Loucy (cell line): Measurements from ENCODE around the gene MAP3K5.

ENCODE experiments used
- H2AFZ ChIP-seq: fragments of 200-600 bp; sonication (generic); 2 replicates; pipeline ENCODE4 v1.6.0; 2016; ENCODE audit warnings: antibody characterized with exemption, mild to moderate bottlenecking, low read length, moderate library complexity
- H3F3A ChIP-seq: fragments of 200-600 bp; 2 replicates; pipeline ENCODE4 v1.6.0; 2016; ENCODE audit warnings: antibody characterized with exemption, low read depth, mild to moderate bottlenecking
- H3K27me3 ChIP-seq: fragments of 200-600 bp; sonication (generic); 2 replicates; pipeline ENCODE4 v1.6.1; 2014; ENCODE audit warnings: low read length, mild to moderate bottlenecking; ENCODE audit not compliant: insufficient read depth, poor library complexity, severe bottlenecking
- H3K36me3 ChIP-seq: fragments of 200-600 bp; sonication (generic); 2 replicates; pipeline ENCODE4 v1.6.1; 2016; ENCODE audit warnings: low read length; ENCODE audit not compliant: insufficient read depth
- H3K4me1 ChIP-seq: fragments of 200-600 bp; sonication (generic); 2 replicates; pipeline ENCODE4 v1.5.1; 2014; ENCODE audit warnings: low read length, mild to moderate bottlenecking; ENCODE audit not compliant: insufficient read depth, poor library complexity, severe bottlenecking
- H3K4me2 ChIP-seq: fragments of 200-600 bp; sonication (generic); 2 replicates; pipeline ENCODE4 v1.6.0; 2014; ENCODE audit warnings: antibody characterized with exemption, low read length, low read depth, mild to moderate bottlenecking; ENCODE audit not compliant: poor library complexity, severe bottlenecking
- H3K4me3 ChIP-seq: fragments of 200-600 bp; sonication (generic); 2 replicates; pipeline ENCODE4 v1.5.1; 2014; ENCODE audit warnings: low read length, mild to moderate bottlenecking, mixed read lengths; ENCODE audit not compliant: poor library complexity, severe bottlenecking
- H3K79me2 ChIP-seq: fragments of 200-600 bp; sonication (generic); 2 replicates; pipeline ENCODE4 v1.6.1; 2014; ENCODE audit warnings: low read length; ENCODE audit not compliant: insufficient read depth
- H3K9ac ChIP-seq: fragments of 200-600 bp; sonication (generic); 2 replicates; pipeline ENCODE4 v1.6.0; 2014; ENCODE audit warnings: mild to moderate bottlenecking, low read depth, low read length, moderate library complexity; ENCODE audit not compliant: poor library complexity, severe bottlenecking
- H3K9me2 ChIP-seq: fragments of 200-600 bp; sonication (generic); replicated peaks from 2 replicates; pipeline ENCODE4 v1.6.1; 2016; ENCODE audit warnings: low read depth, low read length, mixed read lengths
- H3K9me3 ChIP-seq: fragments of 200-600 bp; sonication (generic); 2 replicates; pipeline ENCODE4 v1.6.1; 2014; ENCODE audit warnings: mild to moderate bottlenecking, antibody characterized with exemption, low read length, low read depth; ENCODE audit not compliant: insufficient read depth
- H4K20me1 ChIP-seq: fragments of 200-600 bp; sonication (generic); 2 replicates; pipeline ENCODE4 v1.6.0; 2014; ENCODE audit warnings: antibody characterized with exemption, low read length, mild to moderate bottlenecking; ENCODE audit not compliant: insufficient read depth, poor library complexity, severe bottlenecking
- EZH2phosphoT487 ChIP-seq: fragments of 200-600 bp; IDR thresholded peaks from 2 replicates; pipeline ENCODE4 v1.6.1; 2018; ENCODE audit warnings: antibody characterized with exemption, mild to moderate bottlenecking, moderate library complexity, borderline replicate concordance
- TF ChIP-seq, protein P1 (sequence below): fragments of 200-600 bp; sonication (generic); conservative IDR thresholded peaks from 2 replicates; pipeline ENCODE4 v1.5.1; 2014; ENCODE audit warnings: mild to moderate bottlenecking, antibody characterized with exemption, low read length

MAP3K5 gene

DNA sequence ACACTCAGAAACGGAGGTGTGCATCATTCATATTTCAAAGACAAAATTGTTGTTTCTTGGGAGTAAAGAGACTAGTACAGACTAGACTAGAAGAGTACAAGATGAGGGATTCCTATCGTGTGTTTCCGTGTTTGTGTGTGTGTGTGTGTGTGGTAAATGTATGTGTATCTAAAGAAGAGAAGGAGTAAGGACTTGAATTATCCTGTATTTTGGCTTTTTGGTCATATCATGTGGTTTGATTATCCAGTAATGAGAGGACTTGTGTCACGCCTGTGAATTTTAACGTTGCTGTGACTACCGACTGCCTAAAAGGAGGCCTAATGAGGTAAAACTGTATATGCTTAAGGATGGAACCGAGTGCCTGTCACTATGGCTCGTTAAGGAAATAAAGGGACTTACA is 197.6 kb downstream of the MAP3K5 start:
- Histone ChIP-seq H4K20me1 (no peaks in the 10 kb centered on the region), H3K9me2 (no peaks in the 10 kb centered on the region), H3K36me3 (no peaks in the 10 kb centered on the region), H3K27me3 (peaks cover 11% of the 10 kb centered on the region), H3K4me3 (peak overlapping the region; percentile 50), H3F3A (no peaks in the 10 kb centered on the region), H3K9me3 (no peaks in the 10 kb centered on the region), H3K4me1 (peaks cover 12% of the 10 kb centered on the region), H3K4me2 (peak overlapping the region; percentile 64), H2AFZ (peak overlapping the region; percentile 65; the same call in 1 of the 2 replicates), H3K9ac (no peak overlapping the region), H3K79me2 (no peaks in the 10 kb centered on the region)
- TF ChIP-seq EZH2phosphoT487 = no peak
- TF ChIP-seq, protein P1, sequence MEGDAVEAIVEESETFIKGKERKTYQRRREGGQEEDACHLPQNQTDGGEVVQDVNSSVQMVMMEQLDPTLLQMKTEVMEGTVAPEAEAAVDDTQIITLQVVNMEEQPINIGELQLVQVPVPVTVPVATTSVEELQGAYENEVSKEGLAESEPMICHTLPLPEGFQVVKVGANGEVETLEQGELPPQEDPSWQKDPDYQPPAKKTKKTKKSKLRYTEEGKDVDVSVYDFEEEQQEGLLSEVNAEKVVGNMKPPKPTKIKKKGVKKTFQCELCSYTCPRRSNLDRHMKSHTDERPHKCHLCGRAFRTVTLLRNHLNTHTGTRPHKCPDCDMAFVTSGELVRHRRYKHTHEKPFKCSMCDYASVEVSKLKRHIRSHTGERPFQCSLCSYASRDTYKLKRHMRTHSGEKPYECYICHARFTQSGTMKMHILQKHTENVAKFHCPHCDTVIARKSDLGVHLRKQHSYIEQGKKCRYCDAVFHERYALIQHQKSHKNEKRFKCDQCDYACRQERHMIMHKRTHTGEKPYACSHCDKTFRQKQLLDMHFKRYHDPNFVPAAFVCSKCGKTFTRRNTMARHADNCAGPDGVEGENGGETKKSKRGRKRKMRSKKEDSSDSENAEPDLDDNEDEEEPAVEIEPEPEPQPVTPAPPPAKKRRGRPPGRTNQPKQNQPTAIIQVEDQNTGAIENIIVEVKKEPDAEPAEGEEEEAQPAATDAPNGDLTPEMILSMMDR = no peak

- peaks cover 12% of the 10 kb centered on the region for H3K4me1 ChIP-seq
- peak overlapping the region; percentile 64 for H3K4me2 ChIP-seq
- no peaks in the 10 kb centered on the region for H4K20me1 ChIP-seq
- no peak overlapping the region for H3K9ac ChIP-seq
- H2AFZ ChIP-seq = peak overlapping the region; percentile 65
- no peaks in the 10 kb centered on the region for H3K9me2 ChIP-seq
- H3K4me3 ChIP-seq = peak overlapping the region; percentile 50
- no peaks in the 10 kb centered on the region for H3K79me2 ChIP-seq
- H3K36me3 ChIP-seq = no peaks in the 10 kb centered on the region
- TF ChIP-seq, protein P1 = no peak
- no peak for TF ChIP-seq EZH2phosphoT487
- no peaks in the 10 kb centered on the region for H3F3A ChIP-seq
- no peaks in the 10 kb centered on the region for H3K9me3 ChIP-seq
- H3K27me3 ChIP-seq = peaks cover 11% of the 10 kb centered on the region
These were observed 198.4 kb downstream of the MAP3K5 start for GRCh38 chr6:136593748-136594490.

DNA sequence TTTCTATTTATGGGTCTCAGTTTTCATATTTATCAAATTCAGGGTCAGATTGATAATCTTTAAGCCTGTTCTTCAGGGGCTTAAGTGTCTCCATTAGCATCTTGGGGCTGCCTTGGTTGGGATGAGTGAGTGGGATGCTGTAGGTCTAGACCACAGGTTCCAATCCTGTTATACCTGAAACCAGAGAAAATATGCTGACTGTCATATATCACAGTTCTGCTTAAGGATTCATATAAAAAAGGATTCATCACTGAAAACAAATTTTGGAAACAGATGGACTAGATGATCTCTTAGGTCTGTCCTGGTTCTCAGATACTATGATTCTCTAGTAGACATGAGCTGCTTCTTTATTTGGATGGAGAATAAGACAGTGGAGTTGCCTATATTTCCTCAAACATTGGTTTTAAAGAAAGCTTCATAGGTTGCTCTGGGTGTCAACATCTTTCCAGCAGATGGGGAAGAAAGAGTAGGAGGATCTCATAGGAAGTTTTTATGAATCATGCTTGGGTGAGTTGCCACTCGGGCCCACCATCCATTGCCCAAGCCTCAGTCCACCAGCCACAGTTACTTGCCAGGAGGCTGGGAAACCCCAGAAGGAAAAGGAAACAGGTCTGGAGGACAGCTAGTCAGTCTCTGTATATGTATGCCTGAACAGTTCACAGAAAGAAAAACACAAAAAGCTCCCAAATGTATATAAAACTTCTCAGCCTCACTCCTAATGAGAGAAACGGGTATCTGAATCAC is 199.2 kb downstream of the MAP3K5 start:
- peaks cover 12% of the 10 kb centered on the region for H3K4me1 ChIP-seq
- no peaks in the 10 kb centered on the region for H3K36me3 ChIP-seq
- peaks cover 11% of the 10 kb centered on the region for H3K27me3 ChIP-seq
- no peaks in the 10 kb centered on the region for H3K79me2 ChIP-seq
- H4K20me1 ChIP-seq = no peaks in the 10 kb centered on the region
- no peaks in the 10 kb centered on the region for H3K9me3 ChIP-seq
- H3F3A ChIP-seq = no peaks in the 10 kb centered on the region
- no peak overlapping the region for H3K9ac ChIP-seq
- H3K4me2 ChIP-seq = peak overlapping the region; percentile 64
- no peak overlapping the region for H3K4me3 ChIP-seq
- TF ChIP-seq EZH2phosphoT487 = no peak
- TF ChIP-seq, protein P1 = no peak
- H3K9me2 ChIP-seq = no peaks in the 10 kb centered on the region
- H2AFZ ChIP-seq = no peak overlapping the region
